Keratinocyte (primary cell): ENCODE results near the gene MPHOSPH6. TPM values are rescaled to one million over a fixed set of nuclear protein-coding genes. Genes with fewer than 3 reads are reported as not detected.

Source experiments
- DNase-seq: peaks from one replicate; pipeline ENCODE4 v3.0.0-alpha.2; 2011; ENCODE audit warnings: low read depth, missing footprints, low spot score
- FAIRE-seq: peaks from 2 replicates; lab custom pipeline; 2011; peaks lifted over from hg19 to GRCh38; lab: Jason Lieb, UNC
- H2AFZ ChIP-seq: 2 replicates; pipeline ENCODE4 v1.6.0; 2012; ENCODE audit warnings: low read length, control low read depth, inconsistent platforms; ENCODE audit not compliant: control insufficient read depth
- H3K27ac ChIP-seq: 2 replicates; pipeline ENCODE4 v1.5.1; 2011; ENCODE audit warnings: low read length; ENCODE audit not compliant: control insufficient read depth, insufficient read depth
- H3K27me3 ChIP-seq: 3 replicates; pipeline ENCODE4 v1.6.0; 2011; ENCODE audit warnings: low read length; ENCODE audit not compliant: control insufficient read depth, insufficient read depth; ENCODE audit errors: extremely low read depth
- H3K36me3 ChIP-seq, 2 experiments: 2 replicates in 1 of 2; 3 replicates in 1 of 2; pipeline ENCODE4 v1.5.1; 2011; ENCODE audit warnings: low read length in 2 of 2, mild to moderate bottlenecking in 1 of 2; ENCODE audit not compliant: control insufficient read depth in 2 of 2, insufficient read depth in 2 of 2; ENCODE audit errors: extremely low read depth in 1 of 2
- H3K4me1 ChIP-seq: 3 replicates; pipeline ENCODE4 v1.5.1; 2011; ENCODE audit warnings: low read length; ENCODE audit not compliant: control insufficient read depth, insufficient read depth; ENCODE audit errors: extremely low read depth
- H3K4me2 ChIP-seq: 3 replicates; pipeline ENCODE4 v1.6.0; 2011; ENCODE audit warnings: low read depth, low read length; ENCODE audit not compliant: control insufficient read depth, insufficient read depth; ENCODE audit errors: extremely low read depth
- H3K4me3 ChIP-seq, 3 experiments: fragments of 200-600 bp in 1 of 3; sonication (generic) in 1 of 3; 2 replicates in 2 of 3; 3 replicates in 1 of 3; pipeline ENCODE4 v1.5.1; 2011 to 2016; ENCODE audit warnings: low read length in 3 of 3, mild to moderate bottlenecking in 3 of 3, control low read depth in 2 of 3, inconsistent platforms in 1 of 3, low read depth in 1 of 3, mixed read lengths in 1 of 3, mixed run types in 1 of 3, moderate library complexity in 1 of 3; ENCODE audit not compliant: control insufficient read depth in 2 of 3, insufficient read depth in 2 of 3; ENCODE audit errors: extremely low read depth in 1 of 3
- H3K79me2 ChIP-seq: 2 replicates; pipeline ENCODE4 v1.6.0; 2012; ENCODE audit warnings: low read length; ENCODE audit not compliant: control insufficient read depth, insufficient read depth
- H3K9ac ChIP-seq: 3 replicates; pipeline ENCODE4 v1.6.0; 2011; ENCODE audit warnings: low read length; ENCODE audit not compliant: control insufficient read depth, insufficient read depth; ENCODE audit errors: extremely low read depth
- H3K9me1 ChIP-seq: 3 replicates; pipeline ENCODE4 v1.6.0; 2011; ENCODE audit warnings: low read length; ENCODE audit not compliant: control insufficient read depth, insufficient read depth; ENCODE audit errors: extremely low read depth
- H3K9me3 ChIP-seq: 2 replicates; pipeline ENCODE4 v1.5.1; 2012; ENCODE audit warnings: low read depth, low read length; ENCODE audit not compliant: control insufficient read depth
- H4K20me1 ChIP-seq: 3 replicates; pipeline ENCODE4 v1.6.0; 2011; ENCODE audit warnings: low read length; ENCODE audit not compliant: control insufficient read depth, insufficient read depth; ENCODE audit errors: extremely low read depth
- CTCF ChIP-seq, 3 experiments: IDR thresholded peaks in 1 of 3; conservative IDR thresholded peaks in 1 of 3; optimal IDR thresholded peaks in 1 of 3; 2 replicates in 2 of 3; 3 replicates in 1 of 3; pipeline versions ENCODE3 to v1.5.1; 2011; ENCODE audit warnings: low read length in 3 of 3, mild to moderate bottlenecking in 3 of 3, moderate library complexity in 2 of 3, control low read depth in 1 of 3, inconsistent platforms in 1 of 3; ENCODE audit not compliant: insufficient read depth in 2 of 3; ENCODE audit errors: extremely low read depth in 1 of 3
- EZH2 ChIP-seq: IDR thresholded peaks from one replicate; pipeline ENCODE4 v1.6.1; 2012; ENCODE audit warnings: inconsistent platforms, mild to moderate bottlenecking, low read length, moderate library complexity
- dilution Hi-C: fragments of 300-500 bp; cut with MboI; formaldehyde crosslinking; loops from one replicate; pipeline ENCODE4 v1.7.0; 2020; ENCODE audit warnings: low sequenced_read_pairs; ENCODE audit not compliant: extremely low pct_ligation_motif_present
- polyA plus RNA-seq, 5 experiments: library from polyadenylated mRNA; depleted of rRNA in 3 of 5; stranded (reverse) in 3 of 5; stranded (forward) in 1 of 5; unstranded in 1 of 5; fragments of >200 nt; gene quantifications; 1 replicate in 1 of 5; 2 replicates in 3 of 5; 3 replicates in 1 of 5; pipeline versions ENCODE4 v1.2.1 to v1.2.3, GENCODE V29; 2011 to 2012; ENCODE audit warnings: missing spikeins in 2 of 5, low read depth in 1 of 5, low replicate concordance in 1 of 5

The MPHOSPH6 gene
- polyA plus RNA-seq, 1 donor (not counting 4 experiments of a cell fraction or from before 2014, with no cell fraction given): 76.1 TPM

- H3K9me1 ChIP-seq: no peaks in the 10 kb centered on the region
- H3K79me2 ChIP-seq: no peaks in the 10 kb centered on the region
- FAIRE-seq: no peak
- DNase-seq: no peak
- TF ChIP-seq CTCF (optimal IDR thresholded peaks at IDR 0.05 in 1 of 3, IDR thresholded peaks at IDR 0.05 in 1 of 3, conservative IDR thresholded peaks at IDR 0.05 in 1 of 3; ENCODE audit: extremely low read depth in 1 of 3, insufficient read depth in 2 of 3, low read length in 3 of 3): no peak
- no peak for TF ChIP-seq EZH2
- H4K20me1 ChIP-seq: no peaks in the 10 kb centered on the region
- no peaks in the 10 kb centered on the region for H3K36me3 ChIP-seq
- no peak overlapping the region for H3K27ac ChIP-seq
- no peak overlapping the region for H3K4me3 ChIP-seq
- H3K9ac ChIP-seq: no peak overlapping the region
- dilution Hi-C loops: no loop called here
- no peak overlapping the region for H3K4me2 ChIP-seq
- no peaks in the 10 kb centered on the region for H3K27me3 ChIP-seq
- no peaks in the 10 kb centered on the region for H3K9me3 ChIP-seq
- no peak overlapping the region for H2AFZ ChIP-seq
- no peaks in the 10 kb centered on the region for H3K4me1 ChIP-seq
Observed at GRCh38 chr16:82176204-82176603, 6.2 kb upstream of the MPHOSPH6 start.

- no peak overlapping the region for H3K27ac ChIP-seq
- FAIRE-seq: no peak
- H3K9ac ChIP-seq: no peak overlapping the region
- no peaks in the 10 kb centered on the region for H3K36me3 ChIP-seq
- H3K9me1 ChIP-seq: no peaks in the 10 kb centered on the region
- H3K9me3 ChIP-seq: no peaks in the 10 kb centered on the region
- no peaks in the 10 kb centered on the region for H4K20me1 ChIP-seq
- no peak overlapping the region for H3K4me3 ChIP-seq
- no peak overlapping the region for H3K4me2 ChIP-seq
- H3K79me2 ChIP-seq: no peaks in the 10 kb centered on the region
- no peak overlapping the region for H2AFZ ChIP-seq
- DNase-seq: no peak
- no peak for TF ChIP-seq CTCF (optimal IDR thresholded peaks at IDR 0.05 in 1 of 3, IDR thresholded peaks at IDR 0.05 in 1 of 3, conservative IDR thresholded peaks at IDR 0.05 in 1 of 3; ENCODE audit: extremely low read depth in 1 of 3, insufficient read depth in 2 of 3, low read length in 3 of 3)
- no peak for TF ChIP-seq EZH2
- no peaks in the 10 kb centered on the region for H3K4me1 ChIP-seq
- dilution Hi-C loops: no loop called here
- H3K27me3 ChIP-seq: no peaks in the 10 kb centered on the region
Observed at GRCh38 chr16:82175627-82176026, 5.6 kb upstream of the MPHOSPH6 start.
